ENCODE measurements around the gene MRPS5.

The MRPS5 gene

DNA sequence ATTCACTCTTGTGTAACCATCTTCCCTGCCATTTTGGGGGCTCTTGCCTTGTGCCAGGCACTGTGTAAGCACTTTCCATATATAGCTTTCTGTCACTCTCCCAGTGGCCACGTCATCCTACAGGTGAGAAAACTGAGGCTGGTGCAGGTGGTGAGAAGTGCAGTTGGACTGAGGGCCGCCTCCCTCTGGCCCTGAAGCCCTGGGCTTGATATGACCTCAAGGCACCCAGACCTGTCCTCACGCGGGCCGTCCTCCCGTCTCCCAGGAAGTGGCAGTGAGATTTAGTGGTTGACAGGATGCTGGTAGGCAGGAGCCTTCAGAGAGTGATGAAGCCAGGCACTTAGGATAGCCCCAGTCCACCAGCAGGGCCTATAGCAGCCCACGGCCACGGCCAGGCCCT lies 65.6 kb downstream of the MRPS5 start:
- no peak for TF ChIP-seq REST (IDR thresholded peaks at IDR 0.05; ENCODE audit: insufficient read depth in 1 of 2, low read depth in 2 of 2, low read length in 2 of 2)
- no peak for TF ChIP-seq FOXP2 (optimal IDR thresholded peaks at IDR 0.05; ENCODE audit: borderline replicate concordance, extremely low read depth, extremely low read length, insufficient read depth)
- no peak for TF ChIP-seq SIN3A (IDR thresholded peaks at IDR 0.05; ENCODE audit: borderline replicate concordance, insufficient read depth, low read length)
- TF ChIP-seq POLR2AphosphoS5 (IDR thresholded peaks at IDR 0.05; ENCODE audit: low read depth, low read length): no peak
- no peak for TF ChIP-seq TAF1 (IDR thresholded peaks at IDR 0.05; ENCODE audit: borderline replicate concordance, insufficient read depth, low read length)

- TF ChIP-seq POLR2AphosphoS5 (IDR thresholded peaks at IDR 0.05; ENCODE audit: low read depth, low read length) (no peak), SIN3A (IDR thresholded peaks at IDR 0.05; ENCODE audit: borderline replicate concordance, insufficient read depth, low read length) (no peak), REST (IDR thresholded peaks at IDR 0.05; ENCODE audit: insufficient read depth in 1 of 2, low read depth in 2 of 2, low read length in 2 of 2) (no peak), TAF1 (IDR thresholded peaks at IDR 0.05; ENCODE audit: borderline replicate concordance, insufficient read depth, low read length) (no peak), FOXP2 (optimal IDR thresholded peaks at IDR 0.05; ENCODE audit: borderline replicate concordance, extremely low read depth, extremely low read length, insufficient read depth) (no peak)
Measured at GRCh38 chr2:95055262-95055661, 66.3 kb downstream of the MRPS5 start.

- TF ChIP-seq SIN3A (IDR thresholded peaks at IDR 0.05; ENCODE audit: borderline replicate concordance, insufficient read depth, low read length) (no peak), POLR2AphosphoS5 (IDR thresholded peaks at IDR 0.05; ENCODE audit: low read depth, low read length) (no peak), TAF1 (IDR thresholded peaks at IDR 0.05; ENCODE audit: borderline replicate concordance, insufficient read depth, low read length) (no peak), FOXP2 (optimal IDR thresholded peaks at IDR 0.05; ENCODE audit: borderline replicate concordance, extremely low read depth, extremely low read length, insufficient read depth) (no peak), REST (IDR thresholded peaks at IDR 0.05; ENCODE audit: insufficient read depth in 1 of 2, low read depth in 2 of 2, low read length in 2 of 2) (no peak)
Measured at GRCh38 chr2:95054016-95054415, 67.6 kb downstream of the MRPS5 start.

DNA sequence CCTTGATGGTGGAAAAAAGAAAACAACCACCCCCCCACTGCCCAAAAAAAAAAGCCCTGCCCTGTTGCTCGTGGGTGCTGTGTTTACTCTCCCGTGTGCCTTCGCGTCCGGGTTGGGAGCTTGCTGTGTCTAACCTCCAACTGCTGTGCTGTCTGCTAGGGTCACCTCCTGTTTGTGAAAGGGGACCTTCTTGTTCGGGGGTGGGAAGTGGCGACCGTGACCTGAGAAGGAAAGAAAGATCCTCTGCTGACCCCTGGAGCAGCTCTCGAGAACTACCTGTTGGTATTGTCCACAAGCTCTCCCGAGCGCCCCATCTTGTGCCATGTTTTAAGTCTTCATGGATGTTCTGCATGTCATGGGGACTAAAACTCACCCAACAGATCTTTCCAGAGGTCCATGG lies 68.1 kb downstream of the MRPS5 start:
- TF ChIP-seq POLR2AphosphoS5 (IDR thresholded peaks at IDR 0.05; ENCODE audit: low read depth, low read length) (no peak), SIN3A (IDR thresholded peaks at IDR 0.05; ENCODE audit: borderline replicate concordance, insufficient read depth, low read length) (no peak), TAF1 (IDR thresholded peaks at IDR 0.05; ENCODE audit: borderline replicate concordance, insufficient read depth, low read length) (no peak), REST (IDR thresholded peaks at IDR 0.05; ENCODE audit: insufficient read depth in 1 of 2, low read depth in 2 of 2, low read length in 2 of 2) (no peak), FOXP2 (optimal IDR thresholded peaks at IDR 0.05; ENCODE audit: borderline replicate concordance, extremely low read depth, extremely low read length, insufficient read depth) (no peak)
